PFSK-1 (cell line): ENCODE data around the gene KSR1.

Experiments
- FOXP2 ChIP-seq: optimal IDR thresholded peaks from 2 replicates; pipeline ENCODE3; 2011; ENCODE audit warnings: borderline replicate concordance, control low read depth, inconsistent platforms; ENCODE audit not compliant: insufficient read depth; ENCODE audit errors: extremely low read length, extremely low read depth
- POLR2AphosphoS5 ChIP-seq: IDR thresholded peaks from 2 replicates; pipeline ENCODE4 v1.6.1; 2012; ENCODE audit warnings: low read depth, mild to moderate bottlenecking, control low read depth, low read length, moderate library complexity
- REST ChIP-seq, 2 experiments: IDR thresholded peaks; 2 replicates each; pipeline versions ENCODE4 v1.6.1 to v1.8.0; 2011 to 2012; ENCODE audit warnings: low read depth in 2 of 2, low read length in 2 of 2, control low read depth in 1 of 2, inconsistent platforms in 1 of 2, mild to moderate bottlenecking in 1 of 2, moderate library complexity in 1 of 2; ENCODE audit not compliant: insufficient read depth in 1 of 2
- SIN3A ChIP-seq: IDR thresholded peaks from 2 replicates; pipeline ENCODE4 v1.6.1; 2012; ENCODE audit warnings: mild to moderate bottlenecking, low read length, moderate library complexity, borderline replicate concordance; ENCODE audit not compliant: insufficient read depth
- TAF1 ChIP-seq: IDR thresholded peaks from 2 replicates; pipeline ENCODE4 v1.6.1; 2012; ENCODE audit warnings: low read length, control low read depth, borderline replicate concordance; ENCODE audit not compliant: insufficient read depth

The KSR1 gene

DNA sequence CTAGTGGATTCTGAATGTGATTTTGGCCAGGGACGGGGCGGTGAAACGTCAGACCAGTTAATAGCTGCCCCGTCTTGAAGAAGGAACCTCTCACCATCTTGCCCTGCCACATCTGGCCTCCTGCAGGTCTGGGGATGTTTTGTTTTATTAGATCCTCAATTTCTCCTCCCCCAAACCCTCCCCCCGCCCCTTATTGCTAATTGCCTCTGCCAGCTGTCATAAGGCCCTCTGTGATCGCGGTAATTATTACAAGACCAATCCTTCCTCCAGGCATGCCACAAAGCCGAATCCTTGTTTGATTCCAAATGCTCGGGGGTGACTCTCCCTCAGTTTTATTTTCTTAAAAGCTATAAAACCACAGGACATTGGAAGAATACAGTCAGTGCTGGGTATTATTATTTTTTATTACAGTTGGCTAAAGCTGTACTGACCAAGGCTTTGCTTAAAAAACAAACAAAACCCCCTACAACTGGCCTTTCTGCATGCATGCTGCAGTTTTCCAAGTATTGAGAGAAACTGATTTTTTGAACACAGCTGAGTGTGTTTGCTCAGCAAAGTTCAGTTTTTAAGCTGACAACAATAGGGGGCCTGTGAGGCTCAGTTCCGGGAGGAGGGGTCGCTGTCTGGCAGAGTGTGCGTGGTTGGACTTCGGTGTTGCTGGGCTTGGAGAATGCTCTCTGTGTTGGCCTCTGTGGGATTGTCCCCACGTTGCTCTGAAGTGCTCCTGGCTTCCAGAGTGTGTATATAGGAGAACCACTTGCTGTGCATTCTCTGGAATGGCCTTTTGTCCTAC lies 1.7 kb downstream of the KSR1 start:
- TF ChIP-seq POLR2AphosphoS5 (no peak), TAF1 (no peak), SIN3A (no peak), FOXP2 (no peak), REST (IDR thresholded peaks at IDR 0.05; ENCODE audit: insufficient read depth in 1 of 2, low read depth in 2 of 2, low read length in 2 of 2) (no peak)

DNA sequence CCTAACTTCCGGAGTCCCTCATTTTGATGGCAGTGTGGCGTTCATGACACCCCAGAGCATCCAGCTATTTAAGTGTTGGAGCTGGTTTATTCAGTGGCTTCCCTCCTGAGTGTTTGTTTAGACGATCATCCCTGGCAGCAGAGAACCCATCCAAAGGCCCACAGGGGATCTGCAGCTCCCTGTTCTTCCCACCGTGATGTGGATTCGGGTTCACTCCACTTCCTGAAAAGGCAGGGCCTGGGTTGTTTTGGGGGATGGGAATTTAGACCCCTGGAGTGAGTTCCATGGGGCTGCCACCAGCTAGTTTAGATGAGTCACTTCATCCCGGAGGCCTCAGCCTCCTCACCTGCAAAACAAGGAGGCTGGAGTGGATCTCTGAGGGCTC lies 2.3 kb downstream of the KSR1 start:
- TF ChIP-seq FOXP2: no peak
- TF ChIP-seq REST (IDR thresholded peaks at IDR 0.05; ENCODE audit: insufficient read depth in 1 of 2, low read depth in 2 of 2, low read length in 2 of 2): no peak
- no peak for TF ChIP-seq TAF1
- TF ChIP-seq POLR2AphosphoS5: no peak
- TF ChIP-seq SIN3A: no peak

GRCh38 chr17:27459433-27459832 lies 3.2 kb downstream of the KSR1 start:
- TF ChIP-seq FOXP2: no peak
- TF ChIP-seq REST (IDR thresholded peaks at IDR 0.05; ENCODE audit: insufficient read depth in 1 of 2, low read depth in 2 of 2, low read length in 2 of 2): no peak
- no peak for TF ChIP-seq SIN3A
- no peak for TF ChIP-seq TAF1
- no peak for TF ChIP-seq POLR2AphosphoS5

DNA sequence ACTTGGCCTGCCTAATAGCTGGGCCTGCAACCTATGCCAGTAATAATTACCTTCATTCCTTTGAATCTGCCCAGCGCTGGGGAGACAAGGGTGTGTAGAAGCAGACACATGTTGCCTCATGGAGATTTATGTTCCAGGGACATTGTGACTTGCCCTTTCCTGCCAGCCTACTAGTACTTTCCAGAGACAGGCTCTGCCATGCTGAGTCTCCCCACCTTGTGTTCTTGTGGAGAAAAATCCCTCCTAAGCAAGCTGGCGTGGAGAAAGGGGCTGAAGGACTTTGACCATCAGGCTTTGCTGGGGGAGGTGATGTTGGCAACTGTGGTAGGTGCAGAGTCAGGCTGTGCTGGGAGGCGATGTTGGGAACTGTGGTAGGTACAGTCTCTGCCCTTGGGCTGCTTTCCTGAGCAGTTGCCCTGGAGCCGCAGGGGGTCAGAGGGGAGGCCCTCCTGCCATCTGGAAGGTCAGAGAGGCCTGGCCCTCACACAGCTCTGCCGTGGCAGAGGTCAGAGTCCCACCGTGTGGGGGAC lies 4.0 kb downstream of the KSR1 start:
- no peak for TF ChIP-seq REST (IDR thresholded peaks at IDR 0.05; ENCODE audit: insufficient read depth in 1 of 2, low read depth in 2 of 2, low read length in 2 of 2)
- no peak for TF ChIP-seq TAF1
- no peak for TF ChIP-seq SIN3A
- TF ChIP-seq POLR2AphosphoS5: no peak
- TF ChIP-seq FOXP2: no peak
